H1 (cell line): ENCODE results near the gene OSMR. TPM values are rescaled to one million over a fixed set of nuclear protein-coding genes. Genes with fewer than 3 reads are reported as not detected.

Experiments used
- CTCF ChIA-PET: fragments of 300-600 bp; sonication (Branson Sonifier 250); formaldehyde crosslinking; loops from one replicate; lab custom pipeline; 2021; ENCODE audit not compliant: partially characterized antibody; lab: Charles Lee
- POLR2A ChIA-PET: fragments of 300-600 bp; sonication (Branson Sonifier 250); formaldehyde crosslinking; loops from one replicate; lab custom pipeline; 2021; ENCODE audit warnings: inconsistent platforms; ENCODE audit not compliant: partially characterized antibody; lab: Charles Lee
- DNase-seq, 2 experiments: peaks; one replicate each; pipeline versions ENCODE4 v3.0.0 to v3.0.0-alpha.2; 2010 to 2022; ENCODE audit warnings: low spot score in 2 of 2, low read depth in 1 of 2, mixed read lengths in 1 of 2
- FAIRE-seq: peaks from 2 replicates; lab custom pipeline; 2011; peaks lifted over from hg19 to GRCh38; lab: Jason Lieb, UNC
- H2AFZ ChIP-seq: 2 replicates; pipeline ENCODE4 v1.8.1; 2012; ENCODE audit warnings: low read length, inconsistent platforms
- H2AK5ac ChIP-seq: 2 replicates; pipeline ENCODE4 v1.6.1; 2013; ENCODE audit warnings: low read depth, low read length
- H2BK120ac ChIP-seq: replicated peaks from 2 replicates; pipeline ENCODE3; 2013; ENCODE audit warnings: low read depth, low read length, inconsistent platforms
- H2BK12ac ChIP-seq: 2 replicates; pipeline ENCODE4 v1.6.1; 2013; ENCODE audit warnings: low read depth, low read length
- H2BK15ac ChIP-seq: 2 replicates; pipeline ENCODE4 v1.6.1; 2013; ENCODE audit warnings: low read length
- H2BK20ac ChIP-seq: 2 replicates; pipeline ENCODE4 v1.6.1; 2013; ENCODE audit warnings: low read length
- H2BK5ac ChIP-seq: 2 replicates; pipeline ENCODE4 v1.6.1; 2013; ENCODE audit warnings: low read depth, low read length
- H3K14ac ChIP-seq: 2 replicates; pipeline ENCODE4 v1.6.1; 2013; ENCODE audit warnings: inconsistent platforms; ENCODE audit not compliant: insufficient read length
- H3K18ac ChIP-seq: 2 replicates; pipeline ENCODE4 v1.6.1; 2013; ENCODE audit warnings: low read length; ENCODE audit errors: extremely low read depth
- H3K23ac ChIP-seq: 2 replicates; pipeline ENCODE4 v1.6.1; 2013; ENCODE audit warnings: inconsistent platforms; ENCODE audit not compliant: insufficient read length
- H3K23me2 ChIP-seq: 2 replicates; pipeline ENCODE4 v1.6.1; 2013; ENCODE audit warnings: low read depth, low read length
- H3K27ac ChIP-seq: 2 replicates; pipeline ENCODE4 v1.6.1; 2011; ENCODE audit warnings: low read depth, low read length, inconsistent platforms
- H3K27me3 ChIP-seq, 4 experiments: replicated peaks in 1 of 4; 1 replicate in 1 of 4; 2 replicates in 3 of 4; pipeline versions ENCODE4 v1.6.1 to v1.8.1; 2011 to 2013; ENCODE audit warnings: low read length in 3 of 4, mild to moderate bottlenecking in 3 of 4, inconsistent platforms in 2 of 4, mixed read lengths in 2 of 4, moderate library complexity in 1 of 4; ENCODE audit not compliant: control insufficient read depth in 3 of 4, insufficient read depth in 3 of 4; ENCODE audit errors: extremely low read depth in 1 of 4
- H3K36me3 ChIP-seq, 4 experiments: 2 replicates each; pipeline versions ENCODE4 v1.6.1 to v1.8.1; 2011 to 2013; ENCODE audit warnings: mild to moderate bottlenecking in 4 of 4, low read length in 3 of 4, moderate library complexity in 2 of 4, control low read depth in 1 of 4, inconsistent platforms in 1 of 4; ENCODE audit not compliant: insufficient read depth in 4 of 4, control insufficient read depth in 2 of 4
- H3K4ac ChIP-seq: replicated peaks from 2 replicates; pipeline ENCODE3; 2013; ENCODE audit warnings: low read length, low read depth, mixed read lengths, inconsistent platforms; ENCODE audit not compliant: insufficient read length
- H3K4me1 ChIP-seq, 4 experiments: replicated peaks in 1 of 4; 1 replicate in 1 of 4; 2 replicates in 3 of 4; pipeline versions ENCODE4 v1.6.1 to v1.8.1; 2011 to 2013; ENCODE audit warnings: low read length in 3 of 4, inconsistent platforms in 2 of 4, mixed read lengths in 1 of 4; ENCODE audit not compliant: insufficient read depth in 4 of 4, control insufficient read depth in 3 of 4
- H3K4me2 ChIP-seq, 2 experiments: 2 replicates each; pipeline versions ENCODE4 v1.6.1 to v1.8.1; 2011 to 2013; ENCODE audit warnings: low read depth in 2 of 2, low read length in 2 of 2, control low read depth in 1 of 2, inconsistent platforms in 1 of 2, mild to moderate bottlenecking in 1 of 2; ENCODE audit not compliant: insufficient read depth in 1 of 2
- H3K4me3 ChIP-seq, 4 experiments: fragments of 200-600, 300-600 bp in 1 of 4; sonication (generic), shearing (Covaris generic), sonication (Bioruptor Twin) in 1 of 4; 2 replicates each; pipeline versions ENCODE4 v1.5.1 to v1.8.1; 2011 to 2016; ENCODE audit warnings: low read length in 4 of 4, low read depth in 3 of 4, control low read depth in 2 of 4, inconsistent platforms in 2 of 4, mild to moderate bottlenecking in 2 of 4, mixed read lengths in 1 of 4, moderate library complexity in 1 of 4; ENCODE audit not compliant: insufficient read depth in 2 of 4; ENCODE audit errors: extremely low read depth in 1 of 4
- H3K56ac ChIP-seq: replicated peaks from 2 replicates; pipeline ENCODE3; 2013; ENCODE audit warnings: low read depth, mild to moderate bottlenecking, mixed read lengths, low read length, inconsistent platforms; ENCODE audit not compliant: insufficient read length
- H3K79me1 ChIP-seq: 2 replicates; pipeline ENCODE4 v1.6.1; 2013; ENCODE audit warnings: low read depth, low read length, control low read depth
- H3K79me2 ChIP-seq, 2 experiments: 2 replicates each; pipeline versions ENCODE4 v1.6.1 to v1.8.1; 2012 to 2013; ENCODE audit warnings: low read length in 2 of 2, mild to moderate bottlenecking in 2 of 2, inconsistent platforms in 1 of 2; ENCODE audit not compliant: insufficient read depth in 2 of 2, control insufficient read depth in 1 of 2
- H3K9ac ChIP-seq, 4 experiments: replicated peaks in 1 of 4; 1 replicate in 1 of 4; 2 replicates in 3 of 4; pipeline versions ENCODE4 v1.6.1 to v1.8.1; 2011 to 2013; ENCODE audit warnings: low read depth in 3 of 4, low read length in 3 of 4, control low read depth in 2 of 4, mild to moderate bottlenecking in 2 of 4, moderate library complexity in 2 of 4, inconsistent platforms in 1 of 4; ENCODE audit errors: extremely low read depth in 1 of 4
- H3K9me3 ChIP-seq, 2 experiments: 2 replicates each; pipeline versions ENCODE4 v1.6.1 to v1.8.1; 2012 to 2013; ENCODE audit warnings: mild to moderate bottlenecking in 2 of 2, moderate library complexity in 2 of 2, control low read depth in 1 of 2, inconsistent platforms in 1 of 2, low read depth in 1 of 2, low read length in 1 of 2, mixed read lengths in 1 of 2; ENCODE audit not compliant: insufficient read depth in 2 of 2
- H4K20me1 ChIP-seq, 2 experiments: replicated peaks in 1 of 2; 2 replicates each; pipeline versions ENCODE3 to v1.8.1; 2011 to 2013; ENCODE audit warnings: inconsistent platforms in 2 of 2, low read length in 2 of 2, mild to moderate bottlenecking in 1 of 2; ENCODE audit not compliant: insufficient read depth in 2 of 2, control insufficient read depth in 1 of 2
- H4K5ac ChIP-seq: 2 replicates; pipeline ENCODE4 v1.6.1; 2013; ENCODE audit warnings: low read length, low read depth, mixed read lengths, inconsistent platforms; ENCODE audit not compliant: insufficient read length
- H4K8ac ChIP-seq: 2 replicates; pipeline ENCODE4 v1.8.0; 2013; ENCODE audit warnings: mild to moderate bottlenecking, moderate library complexity, low read length, inconsistent platforms; ENCODE audit not compliant: insufficient read depth; ENCODE audit errors: extremely low read depth
- H4K91ac ChIP-seq: replicated peaks from 2 replicates; pipeline ENCODE3; 2013; ENCODE audit warnings: low read length, mixed read lengths, inconsistent platforms; ENCODE audit not compliant: insufficient read length
- ATF3 ChIP-seq: IDR thresholded peaks from 2 replicates; pipeline ENCODE4 v1.6.1; 2011; ENCODE audit warnings: low read depth, mild to moderate bottlenecking, low read length; ENCODE audit not compliant: insufficient read depth
- CBX5 ChIP-seq: fragments of 300-800, 300-1000 bp; sonication (generic); IDR thresholded peaks from 2 replicates; pipeline ENCODE4 v1.7.1; 2016; ENCODE audit warnings: antibody characterized with exemption, low read length, low read depth
- CHD1 ChIP-seq: IDR thresholded peaks from 2 replicates; pipeline ENCODE4 v1.6.1; 2012; ENCODE audit warnings: low read depth, low read length, improper control_type of control experiment
- CTCF ChIP-seq, 3 experiments: IDR thresholded peaks; 1 replicate in 2 of 3; 2 replicates in 1 of 3; pipeline versions ENCODE4 v1.5.1 to v1.6.1; 2011; ENCODE audit warnings: low read length in 3 of 3, mild to moderate bottlenecking in 3 of 3, inconsistent platforms in 2 of 3, low read depth in 1 of 3, moderate library complexity in 1 of 3; ENCODE audit not compliant: insufficient read depth in 1 of 3; ENCODE audit errors: control extremely low read depth in 1 of 3
- EZH2 ChIP-seq: fragments of 200-600 bp; sonication (generic); IDR thresholded peaks from 2 replicates; pipeline ENCODE4 v1.7.1; 2012; ENCODE audit warnings: low read depth, mild to moderate bottlenecking, moderate library complexity, low read length, inconsistent platforms; ENCODE audit not compliant: severe bottlenecking
- POLR2A ChIP-seq, 2 experiments: IDR thresholded peaks; 1 replicate in 1 of 2; 2 replicates in 1 of 2; pipeline ENCODE4 v1.6.1; 2011; ENCODE audit warnings: low read depth in 2 of 2, low read length in 2 of 2, mild to moderate bottlenecking in 2 of 2; ENCODE audit errors: control extremely low read depth in 1 of 2
- RNF2 ChIP-seq: fragments of 200-900, 300-1000 bp; sonication (generic); IDR thresholded peaks from 2 replicates; pipeline ENCODE4 v1.7.1; 2016; ENCODE audit warnings: borderline replicate concordance, low read depth, mild to moderate bottlenecking, antibody characterized with exemption, low read length; ENCODE audit not compliant: poor library complexity, severe bottlenecking; ENCODE audit errors: missing control alignments
- TBP ChIP-seq: IDR thresholded peaks from 2 replicates; pipeline ENCODE4 v1.6.1; 2011; ENCODE audit warnings: low read depth, low read length, improper control_type of control experiment
- ZNF274 ChIP-seq: IDR thresholded peaks from 2 replicates; pipeline ENCODE4 v1.7.0; 2012; ENCODE audit warnings: low read length, borderline replicate concordance; ENCODE audit errors: extremely low read depth
- WGBS, 2 experiments: shearing (Covaris generic) in 1 of 2; methylation state at CpG; one replicate each; pipeline versions ENCODE4 v1.1.6 to v1.1.7; 2013 to 2015; ENCODE audit warnings: low lambda C conversion rate in 2 of 2, mixed read lengths in 2 of 2, inconsistent platforms in 1 of 2, low coverage in 1 of 2, missing lambda C conversion rate in 1 of 2; ENCODE audit not compliant: insufficient replicate concordance in 2 of 2, insufficient coverage in 1 of 2, insufficient read length in 1 of 2; ENCODE audit errors: extremely low coverage in 1 of 2, missing lambda C conversion rate in 1 of 2; 5-methylcytosine and 5-hydroxymethylcytosine counted together
- polyA plus RNA-seq, 7 experiments: library from polyadenylated mRNA; depleted of rRNA in 3 of 7; stranded (reverse) in 5 of 7; unstranded in 2 of 7; fragments of >200 nt in 5 of 7; fragments of 200-250 nt in 2 of 7; gene quantifications; 1 replicate in 5 of 7; 2 replicates in 1 of 7; 4 replicates in 1 of 7; pipeline versions ENCODE4 v1.2.1 to v1.2.3, GENCODE V29; 2011 to 2013; ENCODE audit warnings: missing spikeins in 2 of 7, mixed read lengths in 2 of 7
- total RNA-seq: library from RNA; stranded (reverse); fragmentation: NEBNext Ultra II Directional; extraction: Animal tissue kit (Norgen Biotek cat#: 25700); gene quantifications from 2 replicates; pipeline ENCODE4 v1.2.1, GENCODE V29; 2021
- TF ChIP-seq, protein P1 (sequence below): IDR thresholded peaks from 2 replicates; pipeline ENCODE4 v1.6.1; 2012; ENCODE audit warnings: inconsistent platforms

Gene OSMR
- total and polyA plus RNA-seq, 2 of the 8 experiments (the other 6 are each of a cell fraction or from before 2014, with no cell fraction given): 2.3 to 2.6 TPM

- Histone ChIP-seq H3K4ac (no peak overlapping the region), H2AFZ (no peak overlapping the region), H4K5ac (no peak overlapping the region), H3K9me3 (no peaks in the 10 kb centered on the region), H3K79me1 (no peaks in the 10 kb centered on the region), H4K8ac (no peak overlapping the region), H2BK20ac (no peak overlapping the region), H3K27ac (no peak overlapping the region), H2BK12ac (no peak overlapping the region), H3K27me3 (no peaks in the 10 kb centered on the region), H2BK15ac (no peak overlapping the region), H3K56ac (no peak overlapping the region), H3K79me2 (no peaks in the 10 kb centered on the region), H3K4me2 (no peak overlapping the region), H3K23me2 (no peaks in the 10 kb centered on the region), H4K91ac (no peak overlapping the region), H3K14ac (no peak overlapping the region), H3K9ac (no peak overlapping the region), H4K20me1 (no peaks in the 10 kb centered on the region), H3K4me1 (no peaks in the 10 kb centered on the region), H3K23ac (no peak overlapping the region), H3K36me3 (no peaks in the 10 kb centered on the region), H2BK5ac (no peak overlapping the region), H2BK120ac (no peak overlapping the region), H3K4me3 (no peak overlapping the region), H3K18ac (no peak overlapping the region), H2AK5ac (no peak overlapping the region)
- POLR2A ChIA-PET: interaction anchor here (0.7 kb wide), 1 partner anchor 695 kb away, joined by 3 read pairs; no protein-coding TSS in a partner anchor
- DNase-seq (no peak), FAIRE-seq (no peak)
- CTCF ChIA-PET: interaction anchor here (0.7 to 1.9 kb wide), 6 partner anchors 11 to 379 kb away, joined by 3 to 6 read pairs (median 4); no protein-coding TSS in a partner anchor
- 81% methylated on average over 4 of the region's 4 CpGs; no CpG with 5 or more reads in 1 of the 2 experiments for WGBS, 2 experiments
- TF ChIP-seq RNF2 (no peak), TBP (no peak), ATF3 (no peak), ZNF274 (no peak), CTCF (IDR thresholded peaks at IDR 0.05; ENCODE audit: control extremely low read depth in 1 of 3, insufficient read depth in 1 of 3, low read depth in 1 of 3, low read length in 3 of 3) (no peak), POLR2A (IDR thresholded peaks at IDR 0.05; ENCODE audit: control extremely low read depth in 1 of 2, low read depth in 2 of 2, low read length in 2 of 2) (no peak), CBX5 (no peak), EZH2 (no peak), CHD1 (no peak)
- TF ChIP-seq, protein P1, sequence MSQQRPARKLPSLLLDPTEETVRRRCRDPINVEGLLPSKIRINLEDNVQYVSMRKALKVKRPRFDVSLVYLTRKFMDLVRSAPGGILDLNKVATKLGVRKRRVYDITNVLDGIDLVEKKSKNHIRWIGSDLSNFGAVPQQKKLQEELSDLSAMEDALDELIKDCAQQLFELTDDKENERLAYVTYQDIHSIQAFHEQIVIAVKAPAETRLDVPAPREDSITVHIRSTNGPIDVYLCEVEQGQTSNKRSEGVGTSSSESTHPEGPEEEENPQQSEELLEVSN: no peak
Measured at GRCh38 chr5:38832810-38833209, 13.0 kb upstream of the OSMR start.
